NCI-H460 (cell line): Measurements from ENCODE around the gene UBAP2. TPM values are rescaled to one million over a fixed set of nuclear protein-coding genes. Genes with fewer than 3 reads are reported as not detected.

Source experiments
- DNase-seq: peaks from one replicate; pipeline ENCODE4 v3.0.0-alpha.2; 2016; ENCODE audit warnings: low read depth; ENCODE audit errors: extremely low read depth
- polyA plus RNA-seq: library from polyadenylated mRNA; depleted of rRNA; stranded (reverse); fragments of >200 nt; gene quantifications from 2 replicates; pipeline ENCODE4 v1.2.3, GENCODE V29; 2014; cell fraction: nucleus; rRNA removed
- total RNA-seq: library from RNA; depleted of rRNA; stranded (reverse); fragments of >200 nt; shearing (Covaris generic); gene quantifications from 2 replicates; pipeline ENCODE4 v1.2.3, GENCODE V29; 2014; rRNA removed

Gene UBAP2, protein sequence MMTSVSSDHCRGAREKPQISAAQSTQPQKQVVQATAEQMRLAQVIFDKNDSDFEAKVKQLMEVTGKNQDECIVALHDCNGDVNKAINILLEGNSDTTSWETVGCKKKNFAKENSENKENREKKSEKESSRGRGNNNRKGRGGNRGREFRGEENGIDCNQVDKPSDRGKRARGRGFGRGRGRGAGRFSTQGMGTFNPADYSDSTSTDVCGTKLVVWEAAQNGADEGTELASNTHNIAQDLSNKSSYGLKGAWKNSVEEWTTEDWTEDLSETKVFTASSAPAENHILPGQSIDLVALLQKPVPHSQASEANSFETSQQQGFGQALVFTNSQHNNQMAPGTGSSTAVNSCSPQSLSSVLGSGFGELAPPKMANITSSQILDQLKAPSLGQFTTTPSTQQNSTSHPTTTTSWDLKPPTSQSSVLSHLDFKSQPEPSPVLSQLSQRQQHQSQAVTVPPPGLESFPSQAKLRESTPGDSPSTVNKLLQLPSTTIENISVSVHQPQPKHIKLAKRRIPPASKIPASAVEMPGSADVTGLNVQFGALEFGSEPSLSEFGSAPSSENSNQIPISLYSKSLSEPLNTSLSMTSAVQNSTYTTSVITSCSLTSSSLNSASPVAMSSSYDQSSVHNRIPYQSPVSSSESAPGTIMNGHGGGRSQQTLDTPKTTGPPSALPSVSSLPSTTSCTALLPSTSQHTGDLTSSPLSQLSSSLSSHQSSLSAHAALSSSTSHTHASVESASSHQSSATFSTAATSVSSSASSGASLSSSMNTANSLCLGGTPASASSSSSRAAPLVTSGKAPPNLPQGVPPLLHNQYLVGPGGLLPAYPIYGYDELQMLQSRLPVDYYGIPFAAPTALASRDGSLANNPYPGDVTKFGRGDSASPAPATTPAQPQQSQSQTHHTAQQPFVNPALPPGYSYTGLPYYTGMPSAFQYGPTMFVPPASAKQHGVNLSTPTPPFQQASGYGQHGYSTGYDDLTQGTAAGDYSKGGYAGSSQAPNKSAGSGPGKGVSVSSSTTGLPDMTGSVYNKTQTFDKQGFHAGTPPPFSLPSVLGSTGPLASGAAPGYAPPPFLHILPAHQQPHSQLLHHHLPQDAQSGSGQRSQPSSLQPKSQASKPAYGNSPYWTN
- 12.7 and 13.6 TPM in 2 replicates for total RNA-seq
- 17.1 and 20.5 TPM in 2 replicates for polyA plus RNA-seq

DNA sequence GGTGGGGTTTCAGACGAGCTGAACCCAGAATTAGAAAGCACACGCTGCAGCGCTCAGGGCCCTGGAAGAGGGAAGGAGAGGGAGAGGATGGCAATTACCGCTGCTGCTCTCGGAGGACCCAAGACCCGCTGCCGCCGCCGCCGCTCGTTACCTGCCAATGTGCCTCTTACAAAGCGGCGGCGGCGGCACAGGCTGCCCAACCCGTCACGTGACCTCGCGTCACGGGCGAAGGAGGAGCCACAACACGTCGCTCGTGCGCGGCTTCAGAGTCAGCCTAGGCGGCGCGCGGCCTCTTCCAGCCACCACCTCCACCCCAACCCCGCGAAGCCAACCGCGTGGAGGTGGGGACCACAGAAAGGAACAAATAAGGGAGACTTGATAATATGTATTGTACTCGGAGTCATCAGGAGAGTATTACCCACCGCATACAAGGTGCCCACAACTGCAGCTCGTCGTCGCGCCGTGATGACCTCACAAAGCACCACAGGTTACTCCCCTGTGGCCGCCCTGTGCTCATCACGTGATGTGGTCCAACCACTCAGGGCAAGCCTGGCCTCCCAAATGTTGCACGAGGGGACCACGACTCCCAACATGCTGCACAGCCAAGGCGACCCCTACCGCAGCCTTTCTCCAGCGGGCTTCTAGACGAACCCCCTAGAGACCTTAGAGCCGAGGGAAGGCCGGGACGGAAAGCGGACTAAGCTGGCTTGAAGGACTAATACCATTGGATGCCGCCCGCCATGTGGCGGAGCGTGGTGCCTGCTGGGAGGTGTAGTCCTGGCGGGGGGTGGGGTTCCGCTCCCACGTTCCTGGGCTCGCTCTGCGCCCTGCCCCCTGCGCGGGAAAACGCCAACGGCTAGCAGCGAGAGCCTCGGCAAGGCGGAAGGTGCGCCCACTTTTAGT lies at the start of gene UBAP2:
UBAP2 (minus strand) TSS at position 161 of the 903 bp plus-strand sequence. CDS start 31,739 bp downstream, outside the sequence.
- peak; percentile 92 for DNase-seq

DNA sequence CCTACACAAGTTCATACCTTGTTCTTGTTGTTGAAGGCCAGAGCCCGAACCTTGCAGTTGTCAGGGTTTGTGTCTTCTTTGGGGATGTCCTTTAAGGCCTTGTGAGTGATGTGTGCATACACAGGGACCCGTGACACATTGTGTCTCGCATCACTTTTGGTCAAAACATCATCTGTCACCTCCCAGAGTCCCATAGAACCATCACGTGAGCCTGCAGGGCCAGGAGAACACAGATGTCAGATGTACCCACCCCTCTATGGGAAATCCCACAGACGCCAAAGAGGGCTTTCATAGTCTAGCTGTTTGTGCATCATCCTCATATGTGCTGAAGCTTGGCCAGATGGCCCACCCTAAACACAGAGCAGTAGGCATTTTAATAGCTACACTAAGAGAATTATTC lies 49.6 kb upstream of the UBAP2 start:
- no peak for DNase-seq

DNA sequence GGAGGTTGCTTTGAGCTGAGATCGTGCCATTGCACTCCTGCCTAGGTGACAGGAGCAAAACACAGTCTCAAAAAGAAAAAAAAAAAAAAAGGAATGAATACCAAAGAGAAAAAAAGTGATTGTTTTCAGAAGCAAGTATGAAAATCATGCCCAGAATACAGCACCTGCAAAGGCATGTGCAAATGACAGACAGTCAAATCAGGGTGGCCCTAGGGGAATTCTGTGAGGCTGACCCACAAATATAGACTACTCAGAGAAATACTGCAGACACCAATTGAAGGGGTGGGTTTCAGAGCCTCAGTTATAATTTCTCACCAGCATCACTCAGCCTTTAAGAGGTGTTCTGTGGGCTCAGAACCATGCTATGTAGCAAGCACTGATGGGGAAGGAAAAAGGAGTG lies 49.2 kb upstream of the UBAP2 start:
- no peak for DNase-seq

DNA sequence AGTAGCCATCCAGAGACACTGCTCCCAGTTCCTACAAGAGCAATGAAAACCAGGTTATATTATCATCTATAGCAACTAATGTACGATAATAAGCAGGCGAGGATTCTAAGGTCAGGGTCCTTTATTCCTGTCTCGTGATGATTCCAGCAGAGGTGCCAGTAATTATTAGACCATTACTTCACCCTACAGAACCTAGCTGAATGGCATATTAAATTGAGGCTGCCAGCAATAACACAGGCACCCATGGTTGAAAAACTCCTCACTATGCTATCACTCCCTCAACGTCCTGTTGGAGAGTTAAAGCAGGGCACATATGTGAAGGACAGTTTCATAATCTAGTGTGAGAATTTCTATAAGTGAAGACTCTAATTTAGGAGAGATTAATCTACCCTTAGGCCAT lies 48.1 kb upstream of the UBAP2 start:
- no peak for DNase-seq

DNA sequence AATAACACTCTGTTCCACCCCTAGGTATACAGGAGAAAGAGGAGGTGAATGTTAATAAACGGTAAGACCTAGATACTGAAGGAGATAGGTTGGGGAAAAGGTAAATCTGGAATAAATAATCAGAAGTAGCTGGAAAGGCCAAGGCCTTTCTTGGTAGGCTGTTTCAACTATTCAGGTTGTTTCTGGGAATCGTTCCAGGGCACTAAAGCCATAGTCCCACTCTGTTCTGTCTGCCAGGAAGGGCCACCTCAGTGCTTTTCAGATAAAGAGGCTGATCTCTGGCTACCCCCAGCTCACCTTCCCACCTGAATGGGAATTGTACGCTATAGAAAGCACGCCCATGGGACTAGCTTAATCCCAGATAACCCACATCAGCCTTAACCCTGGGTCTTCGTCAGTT lies 44.9 kb upstream of the UBAP2 start:
- DNase-seq, result no peak

DNA sequence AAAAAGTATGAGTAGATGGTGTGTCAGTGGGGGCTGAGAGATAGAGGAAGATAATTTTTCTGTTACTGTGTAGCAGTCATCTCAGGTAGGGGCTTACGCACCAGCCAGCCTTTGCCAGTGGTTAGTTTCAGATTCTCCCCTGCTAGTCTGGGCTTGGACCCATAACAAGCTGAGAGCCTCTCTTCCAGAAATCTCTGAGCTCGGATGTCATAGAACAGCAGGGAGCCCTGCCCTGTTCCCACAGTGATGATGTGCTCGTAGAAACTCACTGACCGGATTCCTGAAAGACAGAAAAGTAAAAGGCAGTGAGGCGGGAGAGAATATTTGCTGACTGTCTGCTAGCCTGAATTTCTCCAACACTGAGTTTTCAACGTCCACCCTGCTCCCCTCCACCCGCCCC lies 40.6 kb upstream of the UBAP2 start:
- no peak for DNase-seq

DNA sequence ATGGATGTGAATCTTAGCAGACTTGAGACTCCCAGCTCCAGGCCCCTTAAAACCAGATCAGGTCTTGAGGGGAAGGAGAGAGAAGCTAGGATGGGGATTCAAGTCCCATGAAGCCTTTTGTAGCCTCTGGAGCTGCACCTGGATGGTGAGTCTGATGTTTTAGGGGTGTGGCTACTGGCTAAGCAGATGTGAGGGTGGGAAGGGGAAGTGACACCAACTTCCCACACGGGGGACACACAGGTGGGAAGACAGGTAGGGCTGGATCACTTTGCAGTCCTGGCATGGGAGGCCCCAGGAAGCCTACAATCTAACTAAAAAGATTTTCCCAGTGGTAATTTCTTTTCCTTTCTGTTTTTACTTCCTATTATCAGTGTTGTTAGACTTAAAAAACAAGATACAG lies 38.7 kb upstream of the UBAP2 start:
- no peak for DNase-seq

DNA sequence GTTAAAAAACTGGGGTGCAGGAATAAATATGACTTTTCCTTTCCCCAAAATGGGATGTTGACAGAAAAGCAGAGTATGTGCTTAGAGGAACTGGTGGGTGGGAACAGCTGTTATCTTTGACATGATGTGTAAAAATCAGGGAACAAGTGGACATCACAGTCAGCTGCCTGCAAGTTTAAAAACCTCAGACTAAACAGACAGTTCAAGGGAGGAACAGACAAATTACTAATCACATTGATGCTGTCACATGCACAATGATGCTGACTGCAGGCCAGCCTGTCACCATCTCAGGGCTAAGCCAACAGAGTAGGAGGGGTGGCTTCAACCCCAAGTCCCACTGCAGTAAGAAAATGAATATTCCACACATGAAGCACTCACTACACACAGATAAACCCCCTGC lies 38.2 kb upstream of the UBAP2 start:
- DNase-seq, result no peak

DNA sequence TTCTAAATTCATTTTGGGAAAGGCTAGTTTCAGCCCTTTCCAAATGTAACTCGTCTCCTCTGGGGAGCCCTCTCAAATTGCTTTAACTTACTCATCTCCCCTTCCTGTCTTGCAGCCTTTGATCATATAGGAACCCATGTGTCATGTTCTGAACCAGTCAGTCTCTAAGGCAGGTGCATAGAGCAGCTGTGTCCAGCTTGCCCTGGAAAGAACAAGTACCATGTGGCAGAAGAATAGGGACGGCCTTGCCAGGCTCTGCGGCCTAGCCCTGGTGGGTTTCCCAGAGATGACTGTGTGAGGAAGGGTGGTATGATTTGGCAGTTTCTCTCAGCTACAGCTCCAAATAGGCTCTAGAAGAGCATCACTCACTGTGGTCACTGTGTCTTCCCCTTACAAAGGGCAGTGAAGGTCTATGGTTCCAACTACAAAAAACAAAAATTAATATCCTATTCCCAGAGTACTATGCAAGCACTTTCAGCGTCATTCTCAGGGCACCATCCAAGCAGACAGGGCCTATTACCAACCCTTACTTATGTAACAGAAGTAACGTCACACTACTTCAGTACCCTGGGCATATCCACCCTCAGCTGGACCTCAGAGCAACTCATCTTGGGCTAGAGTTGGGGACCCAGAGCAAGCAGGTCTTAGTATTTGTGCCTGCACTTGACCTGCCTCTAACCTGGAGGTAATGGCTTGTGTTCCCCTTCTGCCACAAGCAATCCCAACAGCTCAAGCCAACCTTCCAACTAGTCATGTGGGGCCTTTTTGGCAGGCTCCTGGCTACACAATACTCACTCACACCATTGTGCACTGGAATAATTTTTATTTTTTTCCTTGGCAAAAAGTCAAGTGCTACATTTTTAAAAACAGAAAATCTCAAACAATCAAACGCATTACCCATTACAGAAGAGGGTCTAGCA lies 37.2 kb upstream of the UBAP2 start:
- no peak for DNase-seq

DNA sequence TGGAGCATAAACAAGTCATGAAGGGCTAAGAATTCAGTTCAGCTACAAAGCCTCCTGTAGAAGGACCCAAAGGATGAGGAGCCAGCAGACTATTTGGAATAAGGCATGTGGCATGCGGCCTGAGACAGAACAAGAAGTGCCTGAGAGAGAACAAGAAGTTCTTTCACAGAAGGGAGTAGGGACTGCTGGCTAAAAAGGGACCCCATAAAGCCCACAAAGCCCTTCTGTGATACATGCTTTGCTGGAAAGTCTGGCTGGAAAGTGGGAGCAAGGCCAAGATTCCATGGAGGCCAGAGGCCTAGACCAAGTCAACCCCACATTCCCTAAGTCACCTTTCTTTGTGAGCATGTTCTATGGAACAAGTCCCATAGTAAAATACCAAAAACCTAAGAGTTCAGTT lies 35.9 kb upstream of the UBAP2 start:
- DNase-seq, result no peak

DNA sequence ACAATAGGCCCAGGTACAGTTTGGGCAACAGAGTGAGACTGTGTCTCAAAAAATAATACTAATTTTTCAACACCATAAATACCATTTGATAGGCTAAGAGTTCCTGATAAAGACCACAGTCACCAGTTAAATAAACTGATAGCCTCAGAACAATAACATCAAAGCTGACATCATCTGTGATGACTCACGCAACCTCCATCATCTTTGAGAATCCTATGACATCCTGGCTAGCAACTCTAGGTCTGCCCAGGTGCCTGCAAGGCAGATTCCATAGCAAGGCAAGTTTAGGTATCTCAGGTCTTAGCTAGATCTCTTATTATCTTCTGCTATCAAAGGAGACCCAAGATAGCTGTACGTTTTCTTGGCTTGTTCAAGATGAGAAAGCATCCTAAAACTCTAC lies 30.5 kb upstream of the UBAP2 start:
- DNase-seq, result no peak

DNA sequence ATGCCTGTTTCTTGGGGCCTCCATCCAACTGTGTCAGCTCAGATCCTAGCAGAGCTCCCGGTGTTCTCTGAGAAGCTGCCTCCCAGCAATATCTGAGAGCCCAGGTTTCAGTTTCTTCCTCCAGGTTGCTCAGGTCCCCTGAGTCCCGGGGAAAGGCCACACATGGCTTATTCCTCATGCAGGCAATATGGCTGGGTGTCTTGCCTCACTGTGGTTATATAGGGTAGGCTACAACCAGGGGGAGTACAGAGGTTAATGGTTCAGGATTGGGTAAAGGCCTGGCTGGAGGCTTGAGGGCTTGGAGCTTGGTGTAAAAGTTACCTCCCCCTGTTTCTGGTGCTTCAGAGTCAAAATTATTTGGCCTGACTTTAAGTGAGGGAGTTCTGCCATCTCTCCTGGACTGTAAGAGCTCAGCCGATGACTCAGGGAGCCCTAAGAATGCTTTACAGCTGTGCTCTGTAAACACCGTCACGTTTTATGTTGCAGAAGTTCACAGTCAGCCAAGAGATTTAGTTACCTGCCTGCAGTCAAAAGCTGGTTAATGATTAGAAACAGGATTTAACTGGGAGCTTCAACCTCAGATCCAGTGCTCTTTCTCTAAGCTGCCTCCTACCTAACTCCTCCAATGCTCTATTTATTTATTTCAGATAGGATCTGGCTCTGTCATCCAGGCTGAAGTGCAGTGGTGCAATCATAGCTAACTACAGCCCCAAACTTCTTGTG lies 24.3 kb upstream of the UBAP2 start:
- no peak for DNase-seq

DNA sequence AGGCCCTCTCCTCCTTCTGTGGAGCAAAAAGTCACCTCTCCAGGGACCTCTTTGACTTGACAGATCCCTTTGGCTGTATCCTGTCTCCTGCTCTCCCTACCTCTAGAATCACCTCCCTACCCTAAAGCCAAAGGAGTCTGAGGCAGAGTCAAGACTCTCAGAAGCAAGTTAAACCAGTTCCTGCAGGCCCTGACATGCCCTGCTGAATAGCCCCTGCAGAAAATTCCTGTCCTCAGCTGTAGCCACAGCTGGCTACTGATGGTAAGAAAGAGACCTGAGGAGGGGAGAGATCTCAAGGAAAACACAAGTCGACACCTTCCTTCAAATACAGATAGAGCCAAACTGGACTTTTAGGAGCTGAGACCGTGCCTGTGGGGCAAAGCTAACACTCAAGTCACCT lies 23.7 kb upstream of the UBAP2 start:
- DNase-seq, result no peak

DNA sequence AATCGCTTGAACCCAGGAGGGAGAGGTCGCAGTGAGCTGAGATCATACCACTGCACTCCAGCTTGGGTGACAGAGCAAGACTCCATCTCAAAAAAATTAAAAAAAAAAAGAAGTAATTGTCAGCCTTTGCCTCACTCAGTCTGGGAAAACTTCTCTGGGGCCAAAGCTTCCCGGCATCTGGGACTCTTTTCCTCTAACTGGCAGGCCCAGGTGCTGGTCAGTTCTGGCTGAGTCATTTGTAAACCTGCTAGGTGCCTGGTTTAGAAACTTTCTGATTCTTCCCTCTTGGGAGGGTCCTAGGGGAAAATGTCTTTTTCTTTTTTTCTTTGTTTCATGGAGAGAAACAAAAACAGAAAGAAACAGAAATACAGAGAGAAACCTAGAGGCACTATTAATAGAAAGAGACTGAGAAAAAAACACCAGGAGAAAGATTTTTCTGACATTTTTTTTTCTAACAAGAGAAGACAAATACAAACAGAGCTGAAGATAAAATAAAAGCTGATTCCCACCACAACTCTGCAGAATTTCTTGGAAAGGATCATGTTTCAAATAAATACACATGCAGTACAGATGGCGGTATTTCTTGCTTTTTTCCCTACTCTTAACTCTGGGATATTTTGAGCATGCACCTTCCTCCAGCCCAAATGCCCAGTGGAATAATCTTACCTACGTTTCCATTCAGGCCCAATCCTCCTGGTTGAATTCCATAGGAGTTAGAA lies 22.1 kb upstream of the UBAP2 start:
- DNase-seq, result no peak

DNA sequence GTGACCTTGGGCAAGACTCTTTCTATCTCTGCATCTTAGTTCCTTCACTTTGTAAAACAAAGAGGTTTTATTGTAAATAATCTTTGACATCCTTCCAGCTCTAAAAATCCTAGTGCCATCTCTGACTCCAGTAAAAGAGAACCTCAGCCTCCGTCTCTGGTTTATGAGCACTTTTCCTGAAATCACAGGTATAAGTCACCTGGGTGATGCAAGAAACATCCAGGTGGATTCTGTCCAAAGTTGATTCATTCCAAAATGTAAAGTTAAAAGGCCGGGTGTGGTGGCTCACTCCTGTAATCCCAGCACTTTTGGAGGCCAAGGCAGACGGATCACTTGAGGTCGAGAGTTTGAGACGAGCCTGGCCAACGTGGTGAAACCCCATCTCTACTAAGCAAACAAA lies 21.1 kb upstream of the UBAP2 start:
- no peak for DNase-seq

DNA sequence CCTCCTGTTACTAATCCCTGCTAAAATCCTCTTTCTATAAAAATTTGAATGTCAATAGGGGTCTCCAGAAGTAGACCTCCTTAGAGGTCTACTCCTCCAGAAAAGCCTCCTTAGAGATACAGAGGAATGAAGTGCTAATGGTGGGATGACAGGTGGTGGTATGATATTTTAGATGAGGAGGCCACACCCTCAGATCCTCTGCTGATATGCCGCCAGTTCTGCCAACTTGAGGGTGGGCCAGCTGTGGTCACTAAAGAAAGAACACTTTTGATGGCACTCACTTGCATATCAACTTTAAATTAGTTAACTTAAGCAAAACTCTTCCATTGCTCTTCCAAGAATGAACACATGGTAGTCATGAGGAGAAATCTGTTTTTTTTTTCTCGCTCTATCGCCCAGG lies 16.9 kb upstream of the UBAP2 start:
- DNase-seq, result no peak

DNA sequence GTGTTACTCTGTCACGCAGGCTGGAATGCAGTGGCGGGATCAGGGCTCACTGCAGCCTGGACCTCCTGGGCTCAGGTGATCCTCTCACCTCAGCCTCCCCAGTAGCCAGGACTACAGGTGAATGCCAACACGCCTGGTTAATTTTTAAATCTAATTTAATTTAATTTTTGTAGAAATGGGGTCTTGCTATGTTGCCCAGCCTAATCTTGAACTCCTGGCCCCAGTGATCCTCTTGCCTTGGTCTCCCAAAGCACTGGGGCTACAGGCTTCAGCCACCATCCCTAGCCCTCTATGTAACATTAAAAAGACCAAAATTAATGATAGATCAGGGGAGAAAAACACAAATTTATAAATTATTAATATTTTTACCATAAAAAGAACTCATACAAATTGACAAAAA lies 11.3 kb upstream of the UBAP2 start:
- DNase-seq, result no peak

DNA sequence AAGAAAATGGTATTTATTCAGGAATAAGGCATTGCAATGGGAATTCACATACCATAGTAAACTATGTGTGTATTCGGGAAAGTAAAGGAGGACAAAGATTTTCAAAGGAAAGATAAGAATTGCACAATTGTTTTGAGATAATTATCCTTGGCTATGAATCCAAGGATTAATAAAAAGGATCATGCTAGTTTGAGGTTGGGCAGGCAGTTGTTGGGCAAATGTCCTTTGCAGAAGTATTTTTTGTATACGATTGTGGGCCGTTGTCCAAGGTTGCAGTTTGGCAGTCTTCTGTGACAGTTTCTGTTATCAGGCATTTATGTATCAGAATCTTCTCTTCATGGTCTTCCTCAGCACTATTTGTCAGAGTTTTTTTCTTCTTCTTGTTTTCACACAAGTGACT lies 10.6 kb upstream of the UBAP2 start:
- DNase-seq, result no peak
